Stimulated activated CD8-positive, alpha-beta memory T cell treated with anti-CD3 and anti-CD28 coated beads, Interleukin-12 subunit alpha, Interleukin-12 subunit beta, amount 100 ng/mL, for 1 hour (primary cell): ENCODE measurements around the gene CYP27C1.
"Not testable (repeated sequence)": the region's sequence is repeated elsewhere in the genome, so short reads cannot be mapped to it uniquely, and the experiment has no call there.

ENCODE experiments used
- DNase-seq: peaks from one replicate; pipeline ENCODE4 v3.0.0-alpha.2; 2020; ENCODE audit warnings: low read depth

CYP27C1 gene

DNA sequence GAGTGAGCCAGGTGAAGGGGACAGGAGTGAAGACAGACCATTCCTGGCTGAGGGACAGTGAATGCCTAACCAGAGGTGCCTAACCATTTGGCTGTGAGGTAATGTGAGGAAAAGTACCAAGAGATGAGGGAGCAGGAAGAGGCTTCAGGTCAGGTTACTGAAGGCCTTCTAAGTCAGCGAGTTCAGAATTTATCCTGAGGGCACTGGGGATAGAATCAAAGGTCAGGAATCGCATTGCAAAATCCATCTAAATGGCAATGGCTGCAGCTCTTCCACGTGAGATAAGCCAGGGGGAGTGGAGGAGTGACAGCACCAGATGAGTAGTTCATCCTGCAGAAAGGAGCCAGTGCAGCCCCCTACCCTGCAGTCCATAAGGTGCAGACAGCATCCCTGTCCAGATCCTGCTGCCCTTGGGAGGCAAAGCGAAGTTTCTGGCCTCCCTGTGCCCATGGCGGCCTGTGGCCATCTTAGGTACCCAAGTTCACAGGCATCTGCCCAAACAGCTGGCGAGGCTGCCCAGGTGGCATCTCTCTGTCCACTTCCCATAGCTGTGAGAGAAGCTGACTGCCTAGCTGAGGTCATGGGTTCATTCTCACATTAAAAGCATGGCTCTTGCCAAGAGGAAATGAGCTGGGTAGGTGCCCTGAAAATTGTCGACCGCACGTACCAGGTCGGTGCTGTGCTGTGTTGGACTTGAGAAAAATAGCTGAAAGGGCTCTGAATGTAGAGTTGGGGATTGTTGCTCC lies 49.5 kb downstream of the CYP27C1 start:
- no peak for DNase-seq

DNA sequence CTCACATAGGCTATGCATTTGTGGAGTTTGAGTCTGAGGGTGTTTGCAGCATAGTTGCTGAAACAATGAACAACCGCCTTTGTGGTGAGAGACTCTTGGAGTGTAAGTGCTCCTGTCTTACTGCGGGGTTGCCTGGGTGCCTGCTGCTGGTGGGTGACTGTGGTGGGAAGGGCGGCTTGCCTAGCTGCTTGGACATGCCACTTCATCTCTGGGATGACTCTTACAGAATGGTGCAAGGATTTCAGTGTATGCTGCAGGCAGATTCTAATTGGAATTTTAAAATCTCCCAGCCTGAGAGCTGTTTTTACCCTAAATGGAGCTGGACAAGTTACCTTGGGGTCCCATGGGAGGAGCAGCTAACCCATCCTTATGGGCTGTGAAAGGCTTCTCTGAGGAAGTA lies 50.1 kb downstream of the CYP27C1 start:
- no peak for DNase-seq

- no peak for DNase-seq
These were observed 50.9 kb downstream of the CYP27C1 start for GRCh38 chr2:127169066-127169660.

- no peak for DNase-seq
These were observed 53.8 kb downstream of the CYP27C1 start for GRCh38 chr2:127166231-127166860.

DNA sequence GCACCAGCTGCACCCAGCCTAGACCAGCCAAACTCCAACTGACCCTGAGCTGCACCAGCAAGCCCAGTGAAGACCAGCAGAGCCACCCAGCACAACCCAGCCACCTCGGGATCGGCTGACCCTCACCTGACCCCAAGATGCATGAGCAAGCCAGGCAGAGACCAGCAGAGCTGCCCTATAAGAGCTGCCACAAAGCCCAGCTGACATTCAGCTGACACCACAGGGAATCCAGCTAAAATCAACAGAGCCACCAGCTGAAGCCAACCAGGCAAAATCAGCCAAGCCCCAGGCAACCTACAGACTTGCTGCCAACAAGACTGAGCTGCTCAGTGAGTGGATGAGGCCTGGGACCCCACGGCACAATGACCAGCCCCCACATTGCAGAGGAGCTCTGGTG lies 54.6 kb downstream of the CYP27C1 start:
- no peak for DNase-seq

GRCh38 chr2:127164761-127165538 lies 55.1 kb downstream of the CYP27C1 start:
- no peak for DNase-seq

GRCh38 chr2:127163921-127164320 lies 56.2 kb downstream of the CYP27C1 start:
- DNase-seq, result no peak

DNA sequence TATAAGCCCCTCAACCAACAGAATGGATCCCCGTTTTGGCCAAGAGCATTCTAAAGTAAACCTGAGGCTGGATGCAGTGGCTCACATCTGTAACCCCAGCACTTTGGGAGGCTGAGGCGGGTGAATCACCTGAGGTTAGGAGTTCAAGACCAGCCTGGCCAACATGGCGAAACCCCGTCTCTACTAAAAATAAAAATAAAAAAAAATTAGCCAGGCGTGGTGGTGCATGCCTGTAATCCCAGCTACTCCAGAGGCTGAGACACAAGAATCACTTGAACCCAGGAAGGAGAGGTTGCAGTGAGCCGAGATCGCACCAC lies 57.1 kb downstream of the CYP27C1 start:
- DNase-seq, result not testable (repeated sequence)

DNA sequence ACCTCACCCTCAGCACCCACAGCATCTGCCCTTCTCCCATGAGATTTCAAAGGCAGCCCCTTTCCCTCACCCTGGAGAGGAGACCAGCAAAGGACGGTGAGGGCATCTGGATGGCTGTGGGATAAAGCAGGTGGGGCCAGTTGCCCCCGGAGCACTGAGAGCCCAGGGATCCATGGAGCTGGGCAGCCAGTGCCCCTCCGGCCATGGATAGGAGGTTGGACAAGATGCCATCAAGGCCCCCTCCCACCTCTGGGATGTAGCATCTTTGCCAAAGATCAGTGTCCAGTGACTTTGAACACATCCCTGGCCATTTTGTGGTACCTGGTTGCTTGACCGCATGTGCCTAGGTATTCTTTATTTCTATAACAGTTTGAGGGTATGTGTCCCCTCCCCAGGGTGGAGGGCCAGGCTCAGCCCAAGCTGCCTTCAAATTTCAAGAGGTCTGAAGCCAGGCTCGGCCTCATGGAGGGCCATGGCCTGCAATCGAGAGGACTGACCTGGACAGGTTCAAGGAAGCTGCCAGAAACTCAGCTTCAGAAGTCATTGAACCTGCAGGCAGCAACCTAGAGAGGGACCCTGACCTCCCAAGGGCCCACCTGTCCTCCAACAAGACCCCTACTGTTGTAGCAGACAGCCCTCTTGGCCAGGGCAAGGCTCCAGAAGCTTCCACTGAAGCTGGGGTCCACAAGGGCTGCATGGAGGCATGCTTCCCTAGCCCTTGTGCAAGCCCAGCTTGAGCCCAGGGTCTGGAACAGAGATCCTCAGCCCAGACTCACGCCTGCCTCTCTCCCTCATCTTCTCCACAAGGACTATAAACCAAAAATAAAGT lies 57.6 kb downstream of the CYP27C1 start:
- DNase-seq, result no peak

DNA sequence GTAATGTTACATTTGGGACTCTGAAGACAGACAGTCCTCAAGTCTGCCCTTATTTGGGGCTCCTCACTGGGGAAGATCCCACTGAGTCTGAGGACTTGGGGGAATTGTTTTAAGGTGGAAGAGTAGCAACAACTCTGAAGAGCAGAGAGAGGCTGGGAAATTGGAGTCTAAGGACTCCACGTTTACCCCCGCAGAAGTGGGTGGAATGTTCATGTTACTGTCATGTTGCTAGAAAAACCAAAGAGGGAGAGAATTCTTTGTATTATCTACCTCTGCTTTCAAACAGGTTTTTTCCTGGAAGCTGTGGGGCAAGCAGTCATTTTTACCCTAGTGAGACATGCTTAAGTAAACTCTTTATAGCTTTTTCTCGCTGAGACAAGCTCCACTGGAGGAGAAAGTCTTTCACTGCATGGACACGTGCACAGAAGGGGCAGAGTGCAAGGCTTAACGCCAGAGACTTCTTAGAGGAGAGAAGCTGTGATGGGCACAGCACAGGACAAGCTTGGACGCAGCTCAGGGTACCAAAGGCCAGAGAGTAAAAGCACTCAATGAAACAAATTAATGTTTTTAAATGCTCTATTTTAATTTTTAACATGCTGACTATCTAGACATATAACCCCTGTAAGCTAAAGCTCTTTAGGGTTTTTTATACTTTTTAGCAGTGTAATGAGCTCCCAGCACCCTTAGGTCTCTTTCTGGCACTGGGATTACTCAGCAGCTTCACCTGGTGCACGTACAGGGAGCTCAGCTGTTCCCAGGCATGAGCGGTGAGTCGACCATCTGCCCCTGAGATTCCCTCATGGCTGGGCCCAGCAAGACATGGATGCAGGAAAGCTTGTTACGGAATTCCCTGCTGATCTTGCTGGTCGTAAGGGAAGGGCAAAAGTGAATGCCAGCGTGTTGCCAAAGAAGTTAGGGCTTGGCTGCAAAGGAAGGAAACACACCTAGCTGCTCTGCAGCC lies 58.6 kb downstream of the CYP27C1 start:
- DNase-seq, result no peak

GRCh38 chr2:127160676-127161075 lies 59.4 kb downstream of the CYP27C1 start:
- no peak for DNase-seq

- DNase-seq, result no peak
These were observed 60.6 kb downstream of the CYP27C1 start for GRCh38 chr2:127159543-127159942.

DNA sequence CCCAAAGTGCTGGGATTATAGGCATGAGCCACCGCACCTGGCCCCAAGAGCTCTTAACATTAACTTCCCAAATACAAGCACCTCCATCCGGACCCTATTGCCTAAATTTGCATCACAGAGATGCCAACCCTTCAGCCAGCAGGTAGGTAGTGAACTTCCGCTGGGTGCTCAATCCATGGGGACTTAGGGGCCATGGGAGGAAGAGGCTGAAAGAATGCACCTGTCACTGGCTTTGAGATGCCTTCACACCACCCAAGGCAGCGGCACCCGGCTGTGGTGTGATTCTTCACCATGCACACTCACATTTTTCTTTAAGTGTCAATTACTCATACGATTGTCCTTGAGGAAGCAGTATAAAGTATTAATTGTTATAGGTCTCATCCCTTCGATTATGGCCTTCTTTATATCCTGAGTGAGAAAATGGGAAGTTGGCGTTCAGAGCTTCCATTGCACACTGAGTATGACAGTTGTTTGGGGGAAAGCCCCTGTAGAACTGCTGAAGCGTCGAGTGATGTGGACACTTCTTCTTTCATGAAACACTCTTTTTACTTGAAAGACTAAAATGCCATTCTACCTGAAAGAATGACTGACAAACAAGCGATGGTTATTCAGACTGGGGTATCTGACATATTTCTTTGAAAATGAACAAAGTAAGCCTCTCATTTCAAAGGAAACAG lies 61.3 kb downstream of the CYP27C1 start:
- no peak for DNase-seq

GRCh38 chr2:127157651-127158485 lies 62.2 kb downstream of the CYP27C1 start:
- DNase-seq, result no peak

DNA sequence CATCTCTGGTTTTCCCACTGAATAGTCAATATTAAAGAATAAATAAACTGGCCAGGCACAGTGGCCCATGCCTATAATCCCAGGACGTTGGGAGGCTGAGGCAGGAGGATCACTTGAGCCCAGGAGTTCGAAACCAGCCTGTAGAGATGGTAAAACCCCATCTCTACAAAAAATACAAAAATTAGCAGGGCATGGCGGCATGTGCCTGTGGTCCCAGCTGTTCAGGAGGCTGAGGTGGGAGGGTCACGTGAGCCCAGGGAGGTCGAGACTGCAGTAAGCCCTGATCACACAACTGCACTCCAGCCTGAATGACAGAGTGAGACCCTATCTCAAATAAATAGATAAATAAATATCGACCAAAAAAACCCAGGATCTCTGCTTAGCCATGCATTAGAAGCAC lies 63.0 kb downstream of the CYP27C1 start:
- DNase-seq, result no peak

- DNase-seq, result no peak
These were observed 64.2 kb downstream of the CYP27C1 start for GRCh38 chr2:127155947-127156346.

DNA sequence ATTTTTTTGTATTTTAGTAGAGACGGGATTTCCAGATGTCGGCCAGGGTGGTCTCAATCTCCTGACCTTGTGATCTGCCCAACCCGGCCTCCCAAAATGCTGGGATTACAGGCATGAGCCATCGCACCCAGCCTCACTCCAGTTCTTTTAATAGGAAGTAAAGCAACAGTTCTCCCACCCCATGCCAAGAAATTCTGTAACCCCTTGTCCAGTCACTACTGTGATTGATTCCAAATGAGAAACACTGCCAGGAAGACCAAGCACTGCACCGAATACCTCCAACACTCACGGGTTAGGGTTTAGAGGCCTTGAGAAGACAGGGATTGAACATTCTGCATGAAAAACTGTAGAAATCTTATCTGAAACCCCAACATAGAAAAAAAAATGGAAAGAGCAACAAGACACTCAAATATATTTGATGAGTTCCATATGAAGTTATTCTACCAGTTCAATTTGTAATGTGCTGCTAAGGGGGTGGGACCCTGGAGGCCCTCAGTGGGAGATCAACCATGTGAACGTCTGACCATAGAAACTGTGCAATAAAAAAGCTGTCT lies 65.0 kb downstream of the CYP27C1 start:
- DNase-seq, result no peak

GRCh38 chr2:127154396-127154795 lies 65.7 kb downstream of the CYP27C1 start:
- no peak for DNase-seq

DNA sequence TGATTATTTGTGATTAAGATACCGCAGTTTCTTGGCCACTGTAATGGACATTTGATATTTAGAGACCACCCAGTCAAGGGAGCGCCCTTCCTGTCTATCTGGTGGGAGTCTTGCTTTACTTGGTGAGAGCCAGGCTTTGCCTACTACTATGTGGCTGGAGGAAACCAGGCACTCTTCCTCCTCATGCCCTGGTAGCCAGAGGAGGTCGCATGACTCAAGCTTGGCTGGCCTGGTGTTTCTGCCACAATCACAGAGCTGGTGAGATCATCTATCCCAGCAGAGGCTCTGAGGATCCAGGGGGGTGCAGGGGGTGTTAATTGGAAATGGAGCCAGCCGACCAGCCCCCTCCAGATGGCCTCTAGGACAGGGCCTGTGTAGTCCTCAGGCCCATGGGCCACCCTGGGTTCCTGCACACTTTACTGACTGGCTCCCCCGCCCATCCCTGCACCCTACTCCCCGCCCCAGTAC lies 66.4 kb downstream of the CYP27C1 start:
- no peak for DNase-seq
